MM.1S (cell line): ENCODE results near the gene FRMD8.

ENCODE experiments used
- DNase-seq: peaks from one replicate; pipeline ENCODE4 v3.0.0-alpha.2; 2015
- H2AFZ ChIP-seq: fragments of 300-600 bp; sonication (generic); 2 replicates; pipeline ENCODE4 v1.6.0; 2016; ENCODE audit warnings: antibody characterized with exemption, low read length
- H3F3A ChIP-seq: fragments of 300-600 bp; sonication (generic); 2 replicates; pipeline ENCODE4 v1.6.1; 2016; ENCODE audit warnings: mild to moderate bottlenecking, antibody characterized with exemption, low read length, moderate library complexity, mixed read lengths; ENCODE audit not compliant: insufficient read depth
- H3K27ac ChIP-seq: fragments of 300-600 bp; sonication (generic); 2 replicates; pipeline ENCODE4 v1.5.1; 2016; ENCODE audit warnings: mild to moderate bottlenecking, low read length
- H3K27me3 ChIP-seq: fragments of 300-600 bp; sonication (generic); replicated peaks from 2 replicates; pipeline ENCODE4 v1.6.0; 2016; ENCODE audit warnings: low read length; ENCODE audit not compliant: insufficient read depth
- H3K36me3 ChIP-seq: fragments of 300-600 bp; sonication (generic); replicated peaks from 2 replicates; pipeline ENCODE4 v1.6.1; 2016; ENCODE audit warnings: mild to moderate bottlenecking, low read length, mixed read lengths; ENCODE audit not compliant: insufficient read depth
- H3K4me1 ChIP-seq: fragments of 300-600 bp; sonication (generic); 2 replicates; pipeline ENCODE4 v1.6.1; 2016; ENCODE audit warnings: low read length, mixed read lengths
- H3K4me2 ChIP-seq: fragments of 300-600 bp; sonication (generic); 2 replicates; pipeline ENCODE4 v1.6.0; 2016; ENCODE audit warnings: low read depth, low read length
- H3K4me3 ChIP-seq: fragments of 300-600 bp; sonication (generic); 2 replicates; pipeline ENCODE4 v1.5.1; 2016; ENCODE audit warnings: low read length, mixed read lengths
- H3K79me2 ChIP-seq: fragments of 300-600 bp; sonication (generic); 2 replicates; pipeline ENCODE4 v1.6.1; 2016; ENCODE audit warnings: mixed run types, low read length, mixed read lengths
- H3K9ac ChIP-seq: fragments of 300-600 bp; sonication (generic); 2 replicates; pipeline ENCODE4 v1.6.1; 2016; ENCODE audit warnings: low read length, mixed read lengths
- H3K9me2 ChIP-seq: fragments of 300-600 bp; sonication (generic); replicated peaks from 2 replicates; pipeline ENCODE4 v1.6.1; 2016; ENCODE audit warnings: mild to moderate bottlenecking, low read length, mixed read lengths; ENCODE audit not compliant: insufficient read depth
- H3K9me3 ChIP-seq: fragments of 300-600 bp; sonication (generic); replicated peaks from 2 replicates; pipeline ENCODE4 v1.6.1; 2016; ENCODE audit warnings: mild to moderate bottlenecking, low read length, mixed read lengths; ENCODE audit not compliant: insufficient read depth
- H4K20me1 ChIP-seq: fragments of 300-600 bp; sonication (generic); 2 replicates; pipeline ENCODE4 v1.6.1; 2016; ENCODE audit warnings: mild to moderate bottlenecking, low read length, moderate library complexity, mixed read lengths; ENCODE audit not compliant: insufficient read depth
- EZH2 ChIP-seq: fragments of 300-600 bp; sonication (generic); optimal IDR thresholded peaks from 2 replicates; pipeline ENCODE3; 2017; ENCODE audit warnings: low read depth, mild to moderate bottlenecking, antibody characterized with exemption, low read length, mixed read lengths
- EZH2phosphoT487 ChIP-seq: fragments of 300-600 bp; sonication (generic); IDR thresholded peaks from 2 replicates; pipeline ENCODE4 v1.6.1; 2018; ENCODE audit warnings: antibody characterized with exemption, low read length
- TF ChIP-seq, protein P1 (sequence below): fragments of 300-600 bp; sonication (generic); IDR thresholded peaks from 2 replicates; pipeline ENCODE4 v1.5.1; 2016; ENCODE audit warnings: antibody characterized with exemption, low read length, mixed read lengths

FRMD8 gene

DNA sequence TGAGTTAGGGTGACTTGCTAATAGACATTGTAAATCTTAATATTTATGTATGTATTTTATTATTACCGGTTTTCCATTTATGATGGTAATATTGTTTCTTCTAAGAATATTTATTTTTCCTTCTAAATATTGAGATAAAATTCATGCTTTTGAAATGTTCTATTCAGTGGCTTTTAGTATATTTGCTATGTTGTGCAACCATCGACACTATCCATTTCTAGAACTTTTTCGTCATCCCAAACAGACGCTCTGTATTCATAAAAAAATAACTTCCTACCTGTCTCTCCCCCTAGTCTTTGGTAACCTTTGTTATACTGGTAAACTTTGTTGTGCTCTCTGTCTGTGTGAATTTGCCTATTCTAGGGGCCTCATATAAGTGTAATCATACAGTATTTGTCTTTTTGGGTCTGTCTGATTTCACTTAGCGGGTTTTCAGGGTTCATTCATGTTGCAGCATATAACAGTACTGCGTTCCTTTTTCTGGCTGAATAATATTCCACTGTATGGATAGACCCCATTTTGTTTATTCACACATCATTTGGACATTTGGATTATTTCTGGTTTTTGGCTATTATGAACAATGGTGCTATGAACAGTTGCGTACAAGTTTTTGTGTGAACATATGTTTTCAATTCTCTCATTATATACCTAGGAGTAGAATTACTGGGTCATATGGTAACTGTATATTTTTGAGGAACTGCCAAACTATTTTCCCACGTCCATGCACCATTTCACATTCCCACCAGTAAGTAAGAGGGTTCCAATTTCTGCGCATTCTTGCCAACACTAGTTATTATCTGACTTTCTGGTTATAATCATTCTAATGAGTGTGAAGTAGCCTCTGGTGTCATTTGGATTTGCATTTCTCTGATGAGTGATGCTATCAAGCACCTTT is 52.1 kb downstream of the FRMD8 start:
- peak overlapping the region; percentile 82; the same call in 1 of the 2 replicates for H3K27ac ChIP-seq
- peaks cover 67% of the 10 kb centered on the region for H3K79me2 ChIP-seq
- TF ChIP-seq EZH2phosphoT487 (no peak), EZH2 (no peak)
- TF ChIP-seq, protein P1, sequence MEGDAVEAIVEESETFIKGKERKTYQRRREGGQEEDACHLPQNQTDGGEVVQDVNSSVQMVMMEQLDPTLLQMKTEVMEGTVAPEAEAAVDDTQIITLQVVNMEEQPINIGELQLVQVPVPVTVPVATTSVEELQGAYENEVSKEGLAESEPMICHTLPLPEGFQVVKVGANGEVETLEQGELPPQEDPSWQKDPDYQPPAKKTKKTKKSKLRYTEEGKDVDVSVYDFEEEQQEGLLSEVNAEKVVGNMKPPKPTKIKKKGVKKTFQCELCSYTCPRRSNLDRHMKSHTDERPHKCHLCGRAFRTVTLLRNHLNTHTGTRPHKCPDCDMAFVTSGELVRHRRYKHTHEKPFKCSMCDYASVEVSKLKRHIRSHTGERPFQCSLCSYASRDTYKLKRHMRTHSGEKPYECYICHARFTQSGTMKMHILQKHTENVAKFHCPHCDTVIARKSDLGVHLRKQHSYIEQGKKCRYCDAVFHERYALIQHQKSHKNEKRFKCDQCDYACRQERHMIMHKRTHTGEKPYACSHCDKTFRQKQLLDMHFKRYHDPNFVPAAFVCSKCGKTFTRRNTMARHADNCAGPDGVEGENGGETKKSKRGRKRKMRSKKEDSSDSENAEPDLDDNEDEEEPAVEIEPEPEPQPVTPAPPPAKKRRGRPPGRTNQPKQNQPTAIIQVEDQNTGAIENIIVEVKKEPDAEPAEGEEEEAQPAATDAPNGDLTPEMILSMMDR: no peak

GRCh38 chr11:65439331-65440181 is 53.1 kb downstream of the FRMD8 start:
- Histone ChIP-seq H4K20me1 (peaks cover 11% of the 10 kb centered on the region), H3K9me2 (no peaks in the 10 kb centered on the region), H3K79me2 (peaks cover 58% of the 10 kb centered on the region), H3K27ac (peak overlapping the region; percentile 82; the same call in 1 of the 2 replicates), H3K4me3 (no peak overlapping the region), H3K4me2 (peak overlapping the region; percentile 42; the same call in 1 of the 2 replicates), H3K27me3 (no peaks in the 10 kb centered on the region), H3F3A (peaks cover 96% of the 10 kb centered on the region), H3K4me1 (peaks cover 73% of the 10 kb centered on the region), H3K9ac (peak overlapping the region; percentile 43; the same call in 1 of the 2 replicates), H3K9me3 (no peaks in the 10 kb centered on the region), H2AFZ (no peak overlapping the region), H3K36me3 (no peaks in the 10 kb centered on the region)
- TF ChIP-seq, protein P1: no peak
- TF ChIP-seq EZH2phosphoT487 (no peak), EZH2 (no peak)
- peak; percentile 15 for DNase-seq

More for the DNA sequence above, 52.1 kb downstream of the FRMD8 start:
- Histone ChIP-seq H3K9me2 (no peaks in the 10 kb centered on the region), H3K36me3 (no peaks in the 10 kb centered on the region), H3K4me2 (peak overlapping the region; percentile 42; the same call in 1 of the 2 replicates), H3K9ac (no peak overlapping the region), H2AFZ (no peak overlapping the region), H4K20me1 (peaks cover 7% of the 10 kb centered on the region), H3K9me3 (no peaks in the 10 kb centered on the region), H3K4me1 (peaks cover 81% of the 10 kb centered on the region), H3K27me3 (no peaks in the 10 kb centered on the region), H3K4me3 (no peak overlapping the region), H3F3A (peaks cover 96% of the 10 kb centered on the region)
- DNase-seq: no peak

- Histone ChIP-seq H3K36me3 (no peaks in the 10 kb centered on the region), H4K20me1 (peaks cover 15% of the 10 kb centered on the region), H3K9me3 (no peaks in the 10 kb centered on the region), H3K4me1 (peaks cover 59% of the 10 kb centered on the region), H3K27ac (peak overlapping the region; percentile 82), H3K27me3 (no peaks in the 10 kb centered on the region), H3K4me3 (no peak overlapping the region), H3F3A (peaks cover 96% of the 10 kb centered on the region), H3K9ac (peak overlapping the region; percentile 43; the same call in 1 of the 2 replicates), H2AFZ (no peak overlapping the region), H3K79me2 (peaks cover 44% of the 10 kb centered on the region), H3K4me2 (peak overlapping the region; percentile 42), H3K9me2 (no peaks in the 10 kb centered on the region)
- peak; percentile 89 for DNase-seq
- TF ChIP-seq EZH2 (no peak), EZH2phosphoT487 (no peak)
- TF ChIP-seq, protein P1: no peak
Observed at GRCh38 chr11:65440831-65441499, 54.5 kb downstream of the FRMD8 start.
